HFFc6 (cell line): ENCODE data around the gene SETD9. TPM values are rescaled to one million over a fixed set of nuclear protein-coding genes. Genes with fewer than 3 reads are reported as not detected.

Source experiments
- DNase-seq: peaks from one replicate; pipeline ENCODE4 v3.0.0-alpha.2; 2018
- H3K27ac Mint-ChIP-seq: 2 replicates; pipeline ENCODE4 v1.8.0; 2020; ENCODE audit warnings: mild to moderate bottlenecking, mixed read lengths
- H3K27me3 Mint-ChIP-seq: 2 replicates; pipeline ENCODE4 v1.8.0; 2021; ENCODE audit warnings: mild to moderate bottlenecking, moderate library complexity, mixed read lengths; ENCODE audit not compliant: insufficient read depth
- H3K36me3 Mint-ChIP-seq: 2 replicates; pipeline ENCODE4 v1.8.0; 2021; ENCODE audit warnings: low read depth, mixed read lengths
- H3K4me1 Mint-ChIP-seq: 2 replicates; pipeline ENCODE4 v1.8.0; 2020; ENCODE audit warnings: low read depth, mixed read lengths
- H3K4me3 Mint-ChIP-seq: 2 replicates; pipeline ENCODE4 v1.8.0; 2020; ENCODE audit warnings: mild to moderate bottlenecking, moderate library complexity, mixed read lengths
- H3K9me3 Mint-ChIP-seq: 2 replicates; pipeline ENCODE4 v1.8.0; 2020; ENCODE audit warnings: mild to moderate bottlenecking, mixed read lengths
- CTCF ChIP-seq: fragments of 200-600 bp; sonication (generic); IDR thresholded peaks from 2 replicates; pipeline ENCODE4 v1.5.0; 2021; ENCODE audit warnings: antibody characterized with exemption, mild to moderate bottlenecking
- total RNA-seq, 6 experiments: library from RNA; stranded (reverse); fragmentation: NEBNext Ultra II Directional; extraction: Animal tissue kit (Norgen Biotek cat#: 25700); gene quantifications; 2 replicates in 1 of 6; 3 replicates in 5 of 6; pipeline ENCODE4 v1.2.3, GENCODE V29; 2021

SETD9 gene
- total RNA-seq, 6 experiments from 2014 or later: 7.4 to 10.3 (median 9.1) TPM

- no peak overlapping the region for H3K4me3 Mint-ChIP-seq
- no peak for TF ChIP-seq CTCF
- H3K27ac Mint-ChIP-seq: no peak overlapping the region
- H3K36me3 Mint-ChIP-seq: peaks cover 30% of the 10 kb centered on the region
- no peaks in the 10 kb centered on the region for H3K9me3 Mint-ChIP-seq
- no peak for DNase-seq
- peaks cover 9% of the 10 kb centered on the region for H3K4me1 Mint-ChIP-seq
- H3K27me3 Mint-ChIP-seq: no peaks in the 10 kb centered on the region; the same call in none of the 2 replicates
Measured at GRCh38 chr5:56876327-56876726, 33.1 kb upstream of the SETD9 start.

- Mint-ChIP-seq H3K27me3 (no peaks in the 10 kb centered on the region; the same call in none of the 2 replicates), H3K27ac (no peak overlapping the region), H3K4me1 (peaks cover 6% of the 10 kb centered on the region), H3K36me3 (peaks cover 39% of the 10 kb centered on the region), H3K9me3 (no peaks in the 10 kb centered on the region), H3K4me3 (no peak overlapping the region)
- no peak for TF ChIP-seq CTCF
- no peak for DNase-seq
Measured at GRCh38 chr5:56881571-56881970, 27.8 kb upstream of the SETD9 start.

- no peaks in the 10 kb centered on the region; the same call in 1 of the 2 replicates for H3K36me3 Mint-ChIP-seq
- TF ChIP-seq CTCF: no peak
Measured at GRCh38 chr5:56893251-56893951, 16.0 kb upstream of the SETD9 start.

GRCh38 chr5:56896763-56897162 lies 12.6 kb upstream of the SETD9 start:
- Mint-ChIP-seq H3K27ac (no peak overlapping the region), H3K4me3 (no peak overlapping the region), H3K36me3 (no peaks in the 10 kb centered on the region), H3K9me3 (no peaks in the 10 kb centered on the region), H3K27me3 (peaks cover 1% of the 10 kb centered on the region; the same call in 1 of the 2 replicates), H3K4me1 (no peaks in the 10 kb centered on the region)
- TF ChIP-seq CTCF: no peak
- DNase-seq: no peak

More at GRCh38 chr5:56893251-56893951, 16.0 kb upstream of the SETD9 start:
- H3K4me3 Mint-ChIP-seq: no peak overlapping the region
- H3K4me1 Mint-ChIP-seq: no peaks in the 10 kb centered on the region
- DNase-seq: no peak
- no peaks in the 10 kb centered on the region for H3K9me3 Mint-ChIP-seq
- H3K27ac Mint-ChIP-seq: no peak overlapping the region
- H3K27me3 Mint-ChIP-seq: no peaks in the 10 kb centered on the region

- H3K4me1 Mint-ChIP-seq: no peaks in the 10 kb centered on the region
- no peak for TF ChIP-seq CTCF
- H3K4me3 Mint-ChIP-seq: no peak overlapping the region
- H3K9me3 Mint-ChIP-seq: no peaks in the 10 kb centered on the region
- DNase-seq: no peak
- no peak overlapping the region for H3K27ac Mint-ChIP-seq
- no peaks in the 10 kb centered on the region for H3K36me3 Mint-ChIP-seq
- H3K27me3 Mint-ChIP-seq: peaks cover 1% of the 10 kb centered on the region
Measured at GRCh38 chr5:56898213-56898612, 11.2 kb upstream of the SETD9 start.
